ENCODE data around the gene PLEKHA1.

The PLEKHA1 gene

DNA sequence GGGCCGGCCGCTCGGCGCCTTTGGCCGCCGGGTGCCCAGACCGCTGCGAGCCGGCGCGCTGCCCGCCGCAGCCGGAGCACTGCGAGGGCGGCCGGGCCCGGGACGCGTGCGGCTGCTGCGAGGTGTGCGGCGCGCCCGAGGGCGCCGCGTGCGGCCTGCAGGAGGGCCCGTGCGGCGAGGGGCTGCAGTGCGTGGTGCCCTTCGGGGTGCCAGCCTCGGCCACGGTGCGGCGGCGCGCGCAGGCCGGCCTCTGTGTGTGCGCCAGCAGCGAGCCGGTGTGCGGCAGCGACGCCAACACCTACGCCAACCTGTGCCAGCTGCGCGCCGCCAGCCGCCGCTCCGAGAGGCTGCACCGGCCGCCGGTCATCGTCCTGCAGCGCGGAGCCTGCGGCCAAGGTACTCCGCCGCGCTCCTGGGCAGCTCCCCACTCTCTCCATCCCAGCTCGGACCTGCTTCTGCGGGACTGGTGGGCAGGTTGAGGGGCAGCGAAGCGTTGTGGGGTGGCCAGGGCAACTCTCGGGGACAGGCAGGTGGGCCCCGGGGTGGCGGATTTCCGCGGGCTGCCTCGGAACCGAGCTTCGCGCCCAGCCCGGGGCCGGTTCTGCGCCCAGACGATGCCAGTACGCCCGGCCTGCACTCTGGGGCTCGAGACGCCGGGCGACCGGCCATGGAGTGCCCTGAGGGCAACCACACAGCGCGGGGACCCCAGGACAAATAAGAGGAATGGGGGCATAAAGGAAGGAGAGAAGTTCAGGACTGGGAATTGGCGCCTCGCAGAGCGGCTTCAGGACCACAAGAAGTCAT is 87.4 kb downstream of the PLEKHA1 start:
- no peak for TF ChIP-seq ZFX (IDR thresholded peaks at IDR 0.05; ENCODE audit: borderline replicate concordance)
- TF ChIP-seq, protein P1, sequence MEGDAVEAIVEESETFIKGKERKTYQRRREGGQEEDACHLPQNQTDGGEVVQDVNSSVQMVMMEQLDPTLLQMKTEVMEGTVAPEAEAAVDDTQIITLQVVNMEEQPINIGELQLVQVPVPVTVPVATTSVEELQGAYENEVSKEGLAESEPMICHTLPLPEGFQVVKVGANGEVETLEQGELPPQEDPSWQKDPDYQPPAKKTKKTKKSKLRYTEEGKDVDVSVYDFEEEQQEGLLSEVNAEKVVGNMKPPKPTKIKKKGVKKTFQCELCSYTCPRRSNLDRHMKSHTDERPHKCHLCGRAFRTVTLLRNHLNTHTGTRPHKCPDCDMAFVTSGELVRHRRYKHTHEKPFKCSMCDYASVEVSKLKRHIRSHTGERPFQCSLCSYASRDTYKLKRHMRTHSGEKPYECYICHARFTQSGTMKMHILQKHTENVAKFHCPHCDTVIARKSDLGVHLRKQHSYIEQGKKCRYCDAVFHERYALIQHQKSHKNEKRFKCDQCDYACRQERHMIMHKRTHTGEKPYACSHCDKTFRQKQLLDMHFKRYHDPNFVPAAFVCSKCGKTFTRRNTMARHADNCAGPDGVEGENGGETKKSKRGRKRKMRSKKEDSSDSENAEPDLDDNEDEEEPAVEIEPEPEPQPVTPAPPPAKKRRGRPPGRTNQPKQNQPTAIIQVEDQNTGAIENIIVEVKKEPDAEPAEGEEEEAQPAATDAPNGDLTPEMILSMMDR (IDR thresholded peaks at IDR 0.05) = no peak
- H3K27ac ChIP-seq = no peak overlapping the region

DNA sequence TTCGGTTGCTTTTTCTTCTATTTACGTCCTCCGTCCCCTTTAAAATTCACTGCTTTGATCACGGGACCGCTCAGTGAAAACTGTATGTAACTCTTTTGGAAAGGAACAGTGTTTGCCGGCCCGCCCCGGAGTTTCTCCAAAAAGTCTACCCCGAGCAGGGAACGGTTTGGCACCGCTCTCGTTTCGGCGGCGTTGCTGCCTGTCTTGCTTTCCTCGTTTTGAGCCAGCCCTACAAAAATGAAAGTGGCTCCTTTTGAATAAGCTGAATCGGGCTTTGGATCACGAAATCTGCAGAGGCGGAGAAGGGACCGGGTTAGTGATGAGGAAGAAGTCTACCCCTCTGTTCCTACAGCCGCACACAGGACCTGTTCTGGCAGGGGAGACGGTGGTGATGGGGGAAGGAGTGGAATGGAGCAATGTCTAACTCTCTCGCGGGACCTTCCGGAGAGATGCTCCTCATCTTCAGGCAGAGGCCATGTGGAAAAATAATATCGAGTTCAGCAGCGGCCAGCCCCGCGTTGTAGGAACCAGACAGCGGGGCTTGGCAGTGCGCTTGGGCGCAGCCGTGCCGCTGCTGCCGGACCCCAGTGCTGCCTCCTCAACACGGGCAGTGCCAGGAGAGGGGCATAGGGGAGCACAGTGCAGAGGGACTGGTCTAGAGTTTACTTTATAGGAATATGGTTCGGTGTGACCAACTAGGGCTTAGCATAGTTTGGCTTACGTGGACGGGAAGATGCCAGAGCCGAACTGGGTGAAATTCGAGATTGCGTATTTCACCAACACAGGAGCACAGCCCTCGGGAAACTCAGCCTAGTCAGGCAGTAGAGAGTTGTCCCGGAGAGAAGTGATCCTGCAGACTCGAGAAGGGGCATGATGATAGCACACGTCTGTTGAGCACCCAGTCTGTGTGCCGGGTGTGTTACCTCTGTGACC is 88.3 kb downstream of the PLEKHA1 start:
- TF ChIP-seq, protein P1 (IDR thresholded peaks at IDR 0.05) = no peak
- TF ChIP-seq ZFX (IDR thresholded peaks at IDR 0.05; ENCODE audit: borderline replicate concordance) = no peak
- no peak overlapping the region for H3K27ac ChIP-seq

DNA sequence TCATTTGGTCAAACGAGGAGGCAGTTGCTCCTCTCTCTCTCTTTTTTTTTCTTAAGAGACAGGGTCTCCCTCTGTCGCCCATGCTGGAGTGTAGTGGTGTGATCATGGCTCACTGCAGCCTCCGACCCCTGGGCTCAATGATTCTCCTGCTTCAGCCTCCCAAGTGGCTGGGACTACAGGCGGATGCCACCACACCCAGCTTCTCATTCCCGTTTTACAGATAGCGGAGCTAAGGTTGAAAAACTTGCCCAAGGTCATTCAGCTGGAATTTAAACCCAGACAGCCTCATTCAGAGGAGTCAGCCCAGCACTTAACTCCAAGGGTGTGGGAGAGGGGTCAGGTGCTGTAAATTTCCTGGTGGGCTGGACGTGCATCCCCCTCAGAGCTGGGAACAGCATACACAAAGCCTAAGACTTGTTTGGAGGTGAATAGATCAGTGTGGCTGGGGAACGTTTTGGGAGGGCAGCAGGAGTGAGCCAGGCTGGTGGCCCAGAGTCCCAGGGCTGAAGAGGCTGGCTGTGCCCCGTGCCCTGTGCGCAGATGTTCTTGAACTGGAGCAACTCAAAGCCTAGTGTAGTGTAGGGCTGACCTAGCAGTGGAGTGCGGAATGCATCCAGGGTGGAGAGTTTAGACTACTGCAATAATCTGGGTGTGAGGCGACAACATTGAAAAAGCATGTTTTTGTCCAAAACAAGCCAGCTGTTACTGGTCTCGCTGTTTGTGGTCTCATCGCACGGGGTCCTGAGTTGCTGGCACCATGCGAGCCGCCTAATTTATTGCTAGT is 89.2 kb downstream of the PLEKHA1 start:
- no peak overlapping the region for H3K27ac ChIP-seq
- TF ChIP-seq, protein P1 (IDR thresholded peaks at IDR 0.05) = no peak
- no peak for TF ChIP-seq ZFX (IDR thresholded peaks at IDR 0.05; ENCODE audit: borderline replicate concordance)

DNA sequence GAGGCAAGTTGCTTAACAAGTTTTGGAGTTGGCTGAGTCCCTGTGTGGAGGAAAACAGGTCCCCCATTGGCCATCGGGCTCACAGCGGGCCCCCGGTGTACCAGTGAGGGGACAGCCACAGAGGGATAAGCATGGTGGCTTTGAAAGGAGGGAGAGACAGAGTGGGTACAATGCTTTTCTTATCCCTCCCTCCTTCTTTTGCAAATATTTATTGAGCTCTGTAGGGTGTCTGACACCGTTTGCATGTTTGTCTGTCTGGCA is 89.7 kb downstream of the PLEKHA1 start:
- H3K27ac ChIP-seq = no peak overlapping the region
- no peak for TF ChIP-seq ZFX (IDR thresholded peaks at IDR 0.05; ENCODE audit: borderline replicate concordance)

DNA sequence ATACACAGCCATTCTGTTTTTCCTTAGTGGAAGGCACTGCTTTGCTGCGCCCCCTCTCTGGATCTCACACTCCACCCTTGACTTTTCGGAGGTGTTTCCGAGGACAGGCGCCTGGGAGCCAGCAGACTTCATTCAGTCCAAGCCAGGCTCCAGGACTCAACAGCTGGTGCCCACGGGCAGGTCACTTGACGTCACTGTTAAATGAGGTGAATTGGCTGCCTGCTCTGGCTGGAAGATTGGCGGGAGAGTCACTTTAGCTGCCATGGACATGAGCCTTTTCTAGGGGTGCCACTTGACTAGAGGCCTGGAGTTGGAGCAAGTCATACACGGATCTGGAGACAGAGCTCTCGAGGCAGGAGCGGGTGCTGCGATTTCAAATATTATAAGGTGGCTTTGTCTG is 90.1 kb downstream of the PLEKHA1 start:
- H3K27ac ChIP-seq = no peak overlapping the region
- TF ChIP-seq, protein P1 (IDR thresholded peaks at IDR 0.05) = no peak
- no peak for TF ChIP-seq ZFX (IDR thresholded peaks at IDR 0.05; ENCODE audit: borderline replicate concordance)

DNA sequence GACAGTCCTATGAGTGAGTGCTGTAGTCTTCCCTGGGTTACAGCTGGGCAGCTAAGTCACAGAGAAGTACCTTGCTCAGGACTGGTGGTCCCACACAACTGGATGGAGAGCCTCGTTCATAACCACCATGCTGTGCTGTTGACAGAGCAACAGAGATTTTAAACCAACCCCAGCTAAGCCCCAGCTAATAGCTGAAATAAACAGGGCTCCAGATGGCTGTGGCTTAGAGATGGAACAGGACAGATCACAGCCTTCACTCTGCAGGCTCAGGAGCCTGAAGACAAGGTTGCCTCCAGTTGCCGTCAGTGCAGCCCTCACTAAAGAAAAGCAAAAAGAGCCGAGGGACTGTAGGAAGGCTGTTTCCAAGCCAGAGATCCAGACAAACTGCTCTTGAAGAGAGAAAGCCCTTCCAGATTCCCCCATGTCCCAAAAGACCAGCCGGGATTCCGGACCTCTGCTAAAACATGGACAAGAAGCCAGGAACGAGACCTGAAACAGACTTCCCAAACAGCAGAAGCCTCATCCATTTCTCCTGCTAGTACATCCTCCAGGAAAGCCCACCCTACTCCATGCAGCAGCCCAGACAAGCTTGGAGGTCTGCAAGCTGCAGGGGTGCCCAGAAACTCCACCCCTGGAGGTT is 91.0 kb downstream of the PLEKHA1 start:
- no peak overlapping the region for H3K27ac ChIP-seq
- TF ChIP-seq, protein P1 (IDR thresholded peaks at IDR 0.05) = no peak
- no peak for TF ChIP-seq ZFX (IDR thresholded peaks at IDR 0.05; ENCODE audit: borderline replicate concordance)

DNA sequence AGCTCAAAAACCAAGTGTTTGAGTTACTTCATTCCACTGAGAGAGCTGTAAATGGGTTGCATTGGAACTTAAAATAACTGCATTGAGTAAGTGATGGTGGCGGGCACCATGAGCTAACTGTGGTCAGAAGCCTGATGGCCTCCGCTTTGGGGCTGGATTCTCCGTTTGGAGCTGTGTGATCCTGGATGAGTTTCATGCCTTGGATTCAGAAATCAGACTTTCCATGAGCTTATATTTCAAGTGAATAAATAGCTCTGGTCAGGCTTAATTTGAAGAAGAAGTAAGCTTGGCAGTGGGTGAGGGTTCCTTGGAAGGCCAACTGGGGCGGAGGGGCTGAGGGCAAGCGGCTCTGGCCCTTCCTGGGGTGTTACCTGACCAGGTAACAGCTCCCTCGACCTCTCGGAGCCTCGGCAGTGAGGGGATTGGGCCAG is 92.5 kb downstream of the PLEKHA1 start:
- TF ChIP-seq, protein P1 (IDR thresholded peaks at IDR 0.05) = no peak
- TF ChIP-seq ZFX (IDR thresholded peaks at IDR 0.05; ENCODE audit: borderline replicate concordance) = no peak
- no peak overlapping the region for H3K27ac ChIP-seq
